Neuronal stem cell (in vitro differentiated cells): ENCODE results near the gene FRYL.

Source experiments
- DNase-seq: peaks from one replicate; pipeline ENCODE4 v3.0.0-alpha.2; 2013; ENCODE audit warnings: low spot score
- H2AFZ ChIP-seq: one replicate; pipeline ENCODE4 v1.6.1; 2013; ENCODE audit warnings: mild to moderate bottlenecking, low read length, inconsistent platforms
- H2AK5ac ChIP-seq: 2 replicates; pipeline ENCODE4 v1.6.1; 2013; ENCODE audit warnings: low read depth, mild to moderate bottlenecking, inconsistent platforms, low read length, moderate library complexity, mixed read lengths
- H2BK120ac ChIP-seq: 2 replicates; pipeline ENCODE4 v1.6.1; 2013; ENCODE audit warnings: low read depth, mild to moderate bottlenecking, inconsistent platforms, low read length, moderate library complexity, mixed read lengths
- H2BK12ac ChIP-seq: one replicate; pipeline ENCODE4 v1.6.1; 2013; ENCODE audit warnings: low read length, inconsistent platforms
- H2BK15ac ChIP-seq: 2 replicates; pipeline ENCODE4 v1.6.1; 2013; ENCODE audit warnings: mild to moderate bottlenecking, low read length, inconsistent platforms, mixed read lengths
- H2BK5ac ChIP-seq: one replicate; pipeline ENCODE4 v1.6.1; 2013; ENCODE audit warnings: inconsistent platforms, mild to moderate bottlenecking, low read length, moderate library complexity
- H3K14ac ChIP-seq: one replicate; pipeline ENCODE4 v1.6.1; 2013; ENCODE audit warnings: low read length, inconsistent platforms
- H3K18ac ChIP-seq: 2 replicates; pipeline ENCODE4 v1.6.1; 2013; ENCODE audit warnings: low read length, inconsistent platforms
- H3K23ac ChIP-seq: 2 replicates; pipeline ENCODE4 v1.6.1; 2013; ENCODE audit warnings: low read depth, mild to moderate bottlenecking, mixed read lengths, low read length, inconsistent platforms; ENCODE audit not compliant: poor library complexity
- H3K27ac ChIP-seq: replicated peaks from 3 replicates; pipeline ENCODE4 v1.5.1; 2013; ENCODE audit warnings: low read length, inconsistent platforms
- H3K27me3 ChIP-seq, 3 experiments: 2 replicates each; pipeline ENCODE4 v1.6.1; 2013; ENCODE audit warnings: low read length in 3 of 3, mild to moderate bottlenecking in 2 of 3, inconsistent platforms in 1 of 3, low read depth in 1 of 3, mixed read lengths in 1 of 3, moderate library complexity in 1 of 3; ENCODE audit not compliant: control insufficient read depth in 3 of 3, insufficient read depth in 3 of 3
- H3K36me3 ChIP-seq, 2 donors: replicated peaks in 1 of 2; 2 replicates each; pipeline ENCODE4 v1.6.1; 2013; ENCODE audit warnings: low read length in 2 of 2; ENCODE audit not compliant: control insufficient read depth in 2 of 2, insufficient read depth in 2 of 2
- H3K4ac ChIP-seq: 2 replicates; pipeline ENCODE4 v1.6.1; 2013; ENCODE audit warnings: inconsistent platforms, mild to moderate bottlenecking, low read length, moderate library complexity
- H3K4me1 ChIP-seq, 2 donors: 1 replicate in 1 of 2; 2 replicates in 1 of 2; pipeline ENCODE4 v1.6.1; 2013; ENCODE audit warnings: low read length in 2 of 2, low read depth in 1 of 2; ENCODE audit not compliant: control insufficient read depth in 2 of 2, insufficient read depth in 1 of 2
- H3K4me2 ChIP-seq: one replicate; pipeline ENCODE4 v1.6.1; 2013; ENCODE audit warnings: mild to moderate bottlenecking, low read length, inconsistent platforms; ENCODE audit not compliant: insufficient read depth, poor library complexity, severe bottlenecking
- H3K4me3 ChIP-seq, 2 donors: 2 replicates each; pipeline ENCODE4 v1.5.1; 2013; ENCODE audit warnings: low read length in 2 of 2, mild to moderate bottlenecking in 2 of 2, inconsistent platforms in 1 of 2, moderate library complexity in 1 of 2
- H3K79me1 ChIP-seq: one replicate; pipeline ENCODE4 v1.6.1; 2013; ENCODE audit warnings: low read depth, mild to moderate bottlenecking, inconsistent platforms, low read length, moderate library complexity
- H3K9ac ChIP-seq: one replicate; pipeline ENCODE4 v1.6.1; 2013; ENCODE audit warnings: mild to moderate bottlenecking, low read depth, low read length, inconsistent platforms; ENCODE audit not compliant: poor library complexity
- H3K9me3 ChIP-seq, 2 donors: replicated peaks in 1 of 2; 2 replicates each; pipeline versions ENCODE3 to v1.6.1; 2013; ENCODE audit warnings: low read length in 2 of 2, mild to moderate bottlenecking in 2 of 2, inconsistent platforms in 1 of 2, low read depth in 1 of 2, mixed read lengths in 1 of 2, moderate library complexity in 1 of 2; ENCODE audit not compliant: control insufficient read depth in 2 of 2, insufficient read depth in 1 of 2
- H4K8ac ChIP-seq: one replicate; pipeline ENCODE4 v1.6.1; 2013; ENCODE audit warnings: low read depth, mild to moderate bottlenecking, inconsistent platforms, low read length, moderate library complexity
- H4K91ac ChIP-seq: one replicate; pipeline ENCODE4 v1.6.1; 2013; ENCODE audit warnings: low read length, low read depth, mild to moderate bottlenecking, inconsistent platforms; ENCODE audit not compliant: poor library complexity
- WGBS, 2 donors: extraction: QIAGEN DNeasy Blood & Tissue Kit; methylation state at CpG; one replicate each; pipeline ENCODE4 v1.1.7; 2013; ENCODE audit warnings: missing lambda C conversion rate in 2 of 2, mixed read lengths in 1 of 2; ENCODE audit not compliant: insufficient read length in 2 of 2, insufficient replicate concordance in 1 of 2; ENCODE audit errors: extremely low coverage in 2 of 2; 5-methylcytosine and 5-hydroxymethylcytosine counted together

Gene FRYL

GRCh38 chr4:48472794-48473193, 307.3 kb downstream of the FRYL start:
- Histone ChIP-seq H2BK120ac (no peak overlapping the region), H2BK12ac (no peak overlapping the region), H3K4ac (no peak overlapping the region), H2BK5ac (no peak overlapping the region), H3K4me2 (no peak overlapping the region), H3K23ac (no peak overlapping the region), H2AK5ac (no peak overlapping the region), H2BK15ac (no peak overlapping the region), H4K8ac (no peak overlapping the region), H3K27me3 (no peaks in the 10 kb centered on the region), H3K14ac (no peak overlapping the region), H3K9me3 (no peaks in the 10 kb centered on the region), H3K4me3 (no peak overlapping the region), H2AFZ (no peak overlapping the region), H4K91ac (no peak overlapping the region), H3K18ac (no peak overlapping the region), H3K79me1 (no peaks in the 10 kb centered on the region), H3K27ac (no peak overlapping the region), H3K4me1 (peaks cover 2 to 14% of the 10 kb centered on the region in 2 donors), H3K9ac (no peak overlapping the region), H3K36me3 (no peaks in the 10 kb centered on the region)
- no CpG with 5 or more reads among the region's 1 CpG for WGBS, 2 donors
- no peak for DNase-seq

GRCh38 chr4:48470570-48470969, 309.5 kb downstream of the FRYL start:
- Histone ChIP-seq H2BK120ac (no peak overlapping the region), H2BK15ac (no peak overlapping the region), H2BK12ac (no peak overlapping the region), H2AFZ (peak overlapping the region; percentile 60), H3K4me1 (peaks cover 2 to 14% of the 10 kb centered on the region in 2 donors), H4K8ac (no peak overlapping the region), H3K4ac (no peak overlapping the region), H2BK5ac (no peak overlapping the region), H3K14ac (no peak overlapping the region), H3K27ac (no peak overlapping the region), H3K9ac (no peak overlapping the region), H3K36me3 (no peaks in the 10 kb centered on the region), H2AK5ac (no peak overlapping the region), H3K4me2 (no peak overlapping the region), H3K23ac (no peak overlapping the region), H4K91ac (no peak overlapping the region), H3K27me3 (no peaks in the 10 kb centered on the region), H3K79me1 (no peaks in the 10 kb centered on the region), H3K9me3 (no peaks in the 10 kb centered on the region), H3K18ac (no peak overlapping the region), H3K4me3 (no peak overlapping the region)
- no peak for DNase-seq
- WGBS, 2 donors = no CpG with 5 or more reads among the region's 2 CpGs

- Histone ChIP-seq H2BK120ac (no peak overlapping the region), H3K4me2 (no peak overlapping the region), H3K9me3 (no peaks in the 10 kb centered on the region), H3K4me3 (no peak overlapping the region), H3K4ac (no peak overlapping the region), H3K23ac (no peak overlapping the region), H2BK12ac (no peak overlapping the region), H3K14ac (no peak overlapping the region), H2BK15ac (no peak overlapping the region), H3K4me1 (peaks cover 2 to 14% of the 10 kb centered on the region in 2 donors), H3K9ac (no peak overlapping the region), H2AFZ (peak overlapping the region; percentile 60), H2BK5ac (no peak overlapping the region), H2AK5ac (no peak overlapping the region), H3K79me1 (no peaks in the 10 kb centered on the region), H4K91ac (no peak overlapping the region), H3K18ac (no peak overlapping the region), H3K27me3 (no peaks in the 10 kb centered on the region), H3K27ac (no peak overlapping the region), H3K36me3 (no peaks in the 10 kb centered on the region), H4K8ac (no peak overlapping the region)
- no CpG with 5 or more reads among the region's 1 CpG for WGBS, 2 donors
- DNase-seq = no peak
Measured at GRCh38 chr4:48470137-48470536, 309.9 kb downstream of the FRYL start.

GRCh38 chr4:48467891-48468290, 312.2 kb downstream of the FRYL start:
- Histone ChIP-seq H3K79me1 (no peaks in the 10 kb centered on the region), H3K9me3 (no peaks in the 10 kb centered on the region), H3K4me3 (no peak overlapping the region), H3K9ac (no peak overlapping the region), H2AK5ac (no peak overlapping the region), H3K27me3 (no peaks in the 10 kb centered on the region), H2BK120ac (no peak overlapping the region), H3K4me1 (peaks cover 2 to 14% of the 10 kb centered on the region in 2 donors), H2AFZ (no peak overlapping the region), H4K91ac (no peak overlapping the region), H3K4ac (no peak overlapping the region), H3K18ac (no peak overlapping the region), H2BK12ac (no peak overlapping the region), H3K27ac (no peak overlapping the region), H4K8ac (no peak overlapping the region), H3K23ac (no peak overlapping the region), H3K4me2 (no peak overlapping the region), H3K14ac (no peak overlapping the region), H2BK5ac (no peak overlapping the region), H3K36me3 (no peaks in the 10 kb centered on the region), H2BK15ac (no peak overlapping the region)
- DNase-seq = no peak
- no CpG with 5 or more reads among the region's 5 CpGs for WGBS, 2 donors
